ENCODE data around the gene UBAC1. TPM values are rescaled to one million over a fixed set of nuclear protein-coding genes. Genes with fewer than 3 reads are reported as not detected.
A peak's percentile ranks its signal among the peaks of the same experiment; 100 is the strongest.

The UBAC1 gene
- total RNA-seq, 2 experiments from 2014 or later: 28.1 to 29.5 TPM

DNA sequence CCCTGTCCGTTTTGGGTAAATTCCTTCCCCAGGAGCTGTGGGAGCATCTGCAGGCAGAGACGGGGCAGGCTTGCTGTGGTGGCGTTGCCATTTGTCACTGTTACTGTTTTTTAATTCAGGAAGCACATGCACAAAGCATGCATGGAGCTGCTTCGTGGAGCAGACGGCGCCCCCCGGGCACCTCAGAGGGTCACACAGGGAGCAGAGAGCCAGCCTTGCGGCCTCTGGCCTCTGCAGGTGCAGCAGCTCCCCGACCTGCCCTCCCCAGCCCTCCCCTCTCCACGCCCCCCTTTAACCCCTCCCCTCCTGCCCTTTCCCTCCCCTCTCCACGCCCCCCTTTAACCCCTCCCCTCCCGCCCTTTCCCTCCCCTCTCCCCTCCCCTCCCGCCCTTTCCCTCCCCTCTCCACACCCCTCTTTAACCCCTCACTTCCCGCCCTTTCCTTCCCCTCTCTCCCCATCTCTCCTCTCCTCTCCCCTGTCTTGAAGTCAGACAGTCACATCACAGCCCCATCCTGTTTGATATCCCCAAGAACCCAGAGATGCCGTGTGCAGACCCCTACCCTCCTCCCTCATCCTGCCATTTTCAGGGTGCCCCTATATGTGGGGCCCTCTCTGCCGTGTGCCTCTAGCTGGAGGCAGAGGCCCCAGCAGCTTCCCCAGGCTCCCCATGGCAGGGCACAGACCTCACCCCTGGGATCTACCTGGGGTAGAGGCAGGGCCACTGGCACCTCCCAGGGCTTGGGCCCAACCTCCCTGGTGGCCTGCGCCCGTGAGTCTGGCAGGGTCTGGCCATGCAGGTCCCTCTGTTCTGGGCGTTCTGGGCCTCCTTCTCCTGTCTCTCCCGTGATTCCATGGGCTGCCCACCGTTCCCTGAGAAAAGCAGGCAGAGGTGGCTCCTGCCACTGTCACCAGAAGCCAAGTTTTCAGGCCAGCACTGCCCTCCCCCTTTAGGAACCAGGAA is 29.6 kb upstream of the UBAC1 start:
- ChIA-PET CTCF (interaction anchor here (1.1 kb wide), 1 partner anchor 25 kb away, joined by 3 read pairs; no protein-coding TSS in a partner anchor), POLR2A (interaction anchor here (1.3 kb wide), 1 partner anchor 127 kb away, joined by 4 read pairs; no protein-coding TSS in a partner anchor)
- peaks cover 21% of the 10 kb centered on the region for H3K4me1 Mint-ChIP-seq
- H3K27ac Mint-ChIP-seq: no peak overlapping the region
- H3K27me3 Mint-ChIP-seq: no peaks in the 10 kb centered on the region
- H3K9me3 Mint-ChIP-seq: no peaks in the 10 kb centered on the region
- peak; percentile 43 for DNase-seq
- no peak overlapping the region for H3K4me3 Mint-ChIP-seq
- no peaks in the 10 kb centered on the region for H3K36me3 Mint-ChIP-seq (ENCODE audit: low read depth)

DNA sequence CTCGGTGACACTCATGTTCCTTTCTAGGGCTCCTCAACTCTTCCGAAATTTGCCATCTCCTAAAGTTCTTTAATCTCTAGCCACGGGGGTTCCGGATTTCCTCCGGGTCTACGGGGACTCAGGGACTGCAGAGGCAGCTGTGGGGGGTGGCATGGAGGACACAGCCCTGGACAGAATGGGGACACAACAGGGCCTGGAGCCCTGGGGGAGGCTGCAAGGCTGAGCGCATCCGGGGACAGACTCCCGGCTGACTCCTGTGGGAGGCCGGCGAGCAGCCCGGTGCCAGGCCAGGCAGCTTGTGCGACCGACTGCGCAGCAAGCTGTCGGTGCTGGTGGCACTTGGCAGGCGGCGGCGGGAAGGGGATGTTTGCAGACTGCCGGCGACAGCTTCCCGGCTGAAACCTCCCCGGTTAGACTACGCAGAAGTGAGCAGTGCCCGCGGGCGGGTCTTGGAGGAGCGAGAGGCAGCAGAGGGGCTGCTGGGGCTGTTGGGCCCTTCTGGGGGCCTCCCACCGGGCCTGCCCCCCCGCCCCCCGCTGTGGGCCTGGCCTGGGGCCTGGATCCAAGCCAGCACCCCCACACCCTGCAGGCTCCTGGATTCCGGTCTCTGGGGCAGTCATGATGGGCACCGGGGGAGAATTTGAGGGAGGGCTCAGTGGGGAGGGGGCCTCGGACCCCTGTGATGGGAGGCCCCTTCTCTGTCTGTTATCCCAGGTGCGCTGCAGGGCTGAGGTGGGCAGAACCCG is 28.7 kb upstream of the UBAC1 start:
- Mint-ChIP-seq H3K4me3 (no peak overlapping the region), H3K36me3 (ENCODE audit: low read depth) (no peaks in the 10 kb centered on the region), H3K27me3 (no peaks in the 10 kb centered on the region), H3K9me3 (no peaks in the 10 kb centered on the region), H3K4me1 (peaks cover 21% of the 10 kb centered on the region), H3K27ac (no peak overlapping the region)
- no peak for DNase-seq
- POLR2A ChIA-PET: interaction anchor here (1.3 kb wide), 1 partner anchor 128 kb away, joined by 4 read pairs; no protein-coding TSS in a partner anchor
- CTCF ChIA-PET: no interaction called here

DNA sequence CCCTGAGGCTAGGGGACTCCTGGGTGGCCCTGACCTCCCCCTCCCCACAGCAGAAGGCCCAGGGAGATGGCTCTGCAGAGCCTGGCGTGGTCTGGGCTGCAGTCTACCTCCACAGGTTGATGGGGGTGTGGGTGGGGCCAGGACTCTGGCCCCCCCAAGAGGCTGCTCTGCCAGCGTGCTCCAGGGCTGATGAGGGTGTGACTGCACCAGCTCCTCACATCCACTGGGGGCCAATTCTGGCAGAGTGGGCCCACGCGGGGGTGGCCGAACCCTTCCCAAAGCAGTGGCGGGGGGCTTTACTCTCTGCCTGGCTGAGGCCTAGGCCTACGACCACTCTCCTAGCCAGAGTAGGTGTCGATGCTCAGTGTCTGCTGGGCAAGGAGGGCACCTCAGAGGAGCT is 28.0 kb upstream of the UBAC1 start:
- H3K27me3 Mint-ChIP-seq: no peaks in the 10 kb centered on the region
- no peak overlapping the region for H3K27ac Mint-ChIP-seq
- no peaks in the 10 kb centered on the region for H3K36me3 Mint-ChIP-seq (ENCODE audit: low read depth)
- CTCF ChIA-PET: interaction anchor here (1.0 kb wide), 1 partner anchor 135 kb away, joined by 3 read pairs; no protein-coding TSS in a partner anchor
- H3K4me1 Mint-ChIP-seq: peaks cover 20% of the 10 kb centered on the region
- H3K4me3 Mint-ChIP-seq: no peak overlapping the region
- no peaks in the 10 kb centered on the region for H3K9me3 Mint-ChIP-seq
- DNase-seq: no peak
- POLR2A ChIA-PET: no interaction called here

DNA sequence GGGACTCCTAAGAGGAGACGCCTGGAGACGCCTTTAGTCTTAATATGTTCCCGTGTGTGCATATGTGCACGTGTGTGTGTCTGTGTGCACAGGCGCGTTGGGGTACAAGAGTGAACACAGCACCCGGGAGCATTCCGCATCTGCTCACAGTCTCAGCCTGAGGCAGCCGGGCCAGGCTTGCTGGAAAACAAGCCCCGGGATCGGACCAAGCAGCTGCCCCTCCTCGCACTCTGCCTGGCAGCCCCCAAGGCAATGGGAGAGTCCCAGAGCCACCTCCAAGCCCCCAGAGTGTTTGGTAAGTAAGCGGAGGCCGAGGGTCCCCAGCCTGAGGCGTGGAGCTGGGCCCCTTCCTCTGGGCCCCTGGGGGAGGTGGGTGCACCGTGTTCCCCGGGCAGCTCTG is 27.3 kb upstream of the UBAC1 start:
- Mint-ChIP-seq H3K9me3 (no peaks in the 10 kb centered on the region), H3K4me3 (no peak overlapping the region), H3K4me1 (peaks cover 20% of the 10 kb centered on the region), H3K36me3 (ENCODE audit: low read depth) (no peaks in the 10 kb centered on the region), H3K27me3 (no peaks in the 10 kb centered on the region), H3K27ac (no peak overlapping the region)
- ChIA-PET CTCF (interaction anchor here (1.0 kb wide), 1 partner anchor 135 kb away, joined by 3 read pairs; no protein-coding TSS in a partner anchor), POLR2A (no interaction called here)
- no peak for DNase-seq

DNA sequence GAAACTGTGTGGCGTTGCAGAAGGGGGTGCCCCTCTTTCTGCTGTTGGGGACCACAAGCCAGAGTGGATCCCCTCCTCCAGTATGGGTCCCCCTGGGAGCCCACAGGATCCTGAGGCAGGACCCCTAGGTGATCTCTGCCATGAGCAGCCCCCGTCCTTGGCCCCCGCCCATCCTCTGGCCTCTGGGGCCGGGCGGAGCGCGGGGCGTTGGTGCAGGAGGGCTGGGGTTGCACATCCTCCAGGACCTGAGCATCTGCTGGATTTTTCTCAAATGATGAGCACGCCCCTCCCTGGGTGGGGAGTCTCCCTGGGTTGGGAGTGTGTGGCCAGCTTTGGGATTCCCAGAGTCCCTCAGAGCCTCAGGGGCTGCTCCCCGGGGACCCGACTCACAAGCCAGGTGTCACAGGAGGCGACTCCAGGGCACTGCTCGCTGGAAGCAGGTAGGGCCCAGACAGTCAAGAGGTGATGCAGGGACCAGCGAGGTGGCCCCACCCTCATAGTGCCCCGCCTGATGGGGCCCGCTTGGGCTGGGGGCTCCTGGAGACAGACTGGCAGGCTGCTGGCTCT is 26.7 kb upstream of the UBAC1 start:
- H3K36me3 Mint-ChIP-seq (ENCODE audit: low read depth): no peaks in the 10 kb centered on the region
- no peak overlapping the region for H3K4me3 Mint-ChIP-seq
- ChIA-PET CTCF (no interaction called here), POLR2A (no interaction called here)
- no peak overlapping the region for H3K27ac Mint-ChIP-seq
- H3K4me1 Mint-ChIP-seq: peaks cover 20% of the 10 kb centered on the region
- no peak for DNase-seq
- H3K9me3 Mint-ChIP-seq: no peaks in the 10 kb centered on the region
- no peaks in the 10 kb centered on the region for H3K27me3 Mint-ChIP-seq

DNA sequence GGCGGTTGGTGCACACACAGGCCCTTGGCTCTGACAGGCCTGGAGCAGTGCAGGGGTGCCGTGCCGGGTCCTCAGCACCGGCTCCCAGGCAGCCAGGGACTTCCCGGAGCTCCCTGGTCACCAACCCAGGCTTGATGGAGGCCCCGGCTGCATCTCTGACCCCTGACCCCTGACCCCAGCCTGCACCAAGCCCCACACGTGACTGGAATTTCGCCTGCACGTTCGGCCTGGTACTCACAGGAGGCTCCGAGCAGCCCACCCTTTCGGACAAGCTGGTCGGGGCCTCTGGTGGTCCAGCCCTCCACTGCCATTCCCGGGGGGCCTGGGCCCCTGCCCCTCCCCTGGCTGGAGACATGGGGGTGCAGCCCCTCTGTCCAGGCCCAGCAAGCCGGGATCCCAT is 25.4 kb upstream of the UBAC1 start:
- peaks cover 10% of the 10 kb centered on the region for H3K4me1 Mint-ChIP-seq
- no peak overlapping the region for H3K4me3 Mint-ChIP-seq
- H3K27me3 Mint-ChIP-seq: no peaks in the 10 kb centered on the region
- no peak overlapping the region for H3K27ac Mint-ChIP-seq
- CTCF ChIA-PET: no interaction called here
- POLR2A ChIA-PET: no interaction called here
- no peaks in the 10 kb centered on the region for H3K36me3 Mint-ChIP-seq (ENCODE audit: low read depth)
- H3K9me3 Mint-ChIP-seq: no peaks in the 10 kb centered on the region
- DNase-seq: no peak

DNA sequence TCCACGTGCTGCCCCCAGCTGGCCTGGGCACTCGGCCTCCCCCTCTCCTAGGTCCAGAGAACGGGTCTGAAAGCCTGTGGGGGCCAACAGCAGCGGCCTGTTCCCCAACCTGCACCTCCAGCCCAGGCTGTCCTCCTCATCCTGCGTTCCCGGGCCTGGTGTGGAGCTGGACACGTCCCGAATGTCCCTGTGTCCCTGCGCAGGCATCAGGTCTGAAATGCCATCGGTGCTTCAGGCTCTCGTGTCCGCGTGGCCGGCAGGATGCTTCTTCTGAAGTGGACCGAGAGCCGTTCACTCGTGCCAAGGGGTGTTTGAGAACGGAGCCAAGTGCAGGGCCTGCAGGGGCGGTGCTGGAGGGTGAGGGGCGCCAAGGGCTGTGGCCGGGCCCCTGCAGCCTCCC is 24.7 kb upstream of the UBAC1 start:
- no peaks in the 10 kb centered on the region for H3K27me3 Mint-ChIP-seq
- ChIA-PET POLR2A (no interaction called here), CTCF (no interaction called here)
- no peak for DNase-seq
- H3K27ac Mint-ChIP-seq: no peak overlapping the region
- H3K4me3 Mint-ChIP-seq: no peak overlapping the region
- H3K36me3 Mint-ChIP-seq (ENCODE audit: low read depth): no peaks in the 10 kb centered on the region
- H3K4me1 Mint-ChIP-seq: peaks cover 6% of the 10 kb centered on the region
- H3K9me3 Mint-ChIP-seq: no peaks in the 10 kb centered on the region

DNA sequence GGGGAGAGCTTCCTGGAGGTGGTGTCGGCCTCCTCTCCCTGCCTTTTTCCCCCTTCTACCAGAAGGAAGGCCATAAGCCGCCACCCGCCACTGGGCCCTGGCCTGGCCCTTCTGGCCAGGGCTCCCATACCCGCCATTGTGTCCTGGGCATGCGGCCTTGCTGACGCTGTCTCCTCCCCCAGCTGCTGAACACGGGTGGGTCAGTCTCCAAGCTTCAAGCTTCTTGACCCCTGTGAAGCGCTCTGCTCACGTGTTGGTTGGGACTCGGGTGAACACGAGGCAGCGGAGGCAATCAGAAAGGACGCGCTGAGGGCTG is 24.2 kb upstream of the UBAC1 start:
- no peaks in the 10 kb centered on the region for H3K36me3 Mint-ChIP-seq (ENCODE audit: low read depth)
- no peaks in the 10 kb centered on the region for H3K27me3 Mint-ChIP-seq
- POLR2A ChIA-PET: no interaction called here
- CTCF ChIA-PET: no interaction called here
- H3K4me1 Mint-ChIP-seq: peaks cover 4% of the 10 kb centered on the region
- no peaks in the 10 kb centered on the region for H3K9me3 Mint-ChIP-seq
- no peak overlapping the region for H3K4me3 Mint-ChIP-seq
- no peak overlapping the region for H3K27ac Mint-ChIP-seq
- no peak for DNase-seq

DNA sequence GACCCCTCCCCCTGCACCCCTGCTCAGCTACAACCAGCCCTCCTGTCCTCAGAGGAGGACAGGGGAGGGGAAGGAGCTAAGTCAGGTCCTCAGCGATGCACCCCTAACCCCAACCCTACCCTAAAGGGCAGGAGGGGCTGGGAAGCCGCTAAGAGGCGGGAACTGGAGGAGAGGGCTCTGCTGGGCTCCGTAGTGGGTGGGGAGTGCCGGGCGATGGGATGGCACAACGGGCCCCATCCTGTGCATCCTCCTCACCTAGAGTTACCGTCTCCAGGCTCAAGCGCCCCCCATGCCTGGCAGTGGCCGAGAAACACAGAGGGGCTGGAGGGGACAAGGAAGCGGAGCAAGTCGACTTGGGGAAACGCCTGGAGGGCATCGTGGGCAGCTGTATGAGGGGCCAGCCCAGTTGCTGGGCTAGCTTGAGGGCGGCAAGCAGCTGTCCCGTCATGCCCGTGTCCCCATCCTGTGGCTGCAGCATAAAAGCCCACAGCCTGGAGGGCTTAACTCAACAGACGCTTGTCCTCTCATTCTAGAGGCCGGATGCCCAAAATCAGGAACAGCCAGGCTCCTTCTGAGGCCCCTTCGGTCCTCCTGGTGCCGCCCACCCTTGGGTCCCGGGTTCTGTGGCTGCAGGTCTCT is 23.0 kb upstream of the UBAC1 start:
- no peak for DNase-seq
- Mint-ChIP-seq H3K9me3 (no peaks in the 10 kb centered on the region), H3K4me1 (peaks cover 3% of the 10 kb centered on the region), H3K4me3 (no peak overlapping the region), H3K27ac (no peak overlapping the region), H3K27me3 (no peaks in the 10 kb centered on the region), H3K36me3 (ENCODE audit: low read depth) (no peaks in the 10 kb centered on the region)
- ChIA-PET POLR2A (no interaction called here), CTCF (no interaction called here)

DNA sequence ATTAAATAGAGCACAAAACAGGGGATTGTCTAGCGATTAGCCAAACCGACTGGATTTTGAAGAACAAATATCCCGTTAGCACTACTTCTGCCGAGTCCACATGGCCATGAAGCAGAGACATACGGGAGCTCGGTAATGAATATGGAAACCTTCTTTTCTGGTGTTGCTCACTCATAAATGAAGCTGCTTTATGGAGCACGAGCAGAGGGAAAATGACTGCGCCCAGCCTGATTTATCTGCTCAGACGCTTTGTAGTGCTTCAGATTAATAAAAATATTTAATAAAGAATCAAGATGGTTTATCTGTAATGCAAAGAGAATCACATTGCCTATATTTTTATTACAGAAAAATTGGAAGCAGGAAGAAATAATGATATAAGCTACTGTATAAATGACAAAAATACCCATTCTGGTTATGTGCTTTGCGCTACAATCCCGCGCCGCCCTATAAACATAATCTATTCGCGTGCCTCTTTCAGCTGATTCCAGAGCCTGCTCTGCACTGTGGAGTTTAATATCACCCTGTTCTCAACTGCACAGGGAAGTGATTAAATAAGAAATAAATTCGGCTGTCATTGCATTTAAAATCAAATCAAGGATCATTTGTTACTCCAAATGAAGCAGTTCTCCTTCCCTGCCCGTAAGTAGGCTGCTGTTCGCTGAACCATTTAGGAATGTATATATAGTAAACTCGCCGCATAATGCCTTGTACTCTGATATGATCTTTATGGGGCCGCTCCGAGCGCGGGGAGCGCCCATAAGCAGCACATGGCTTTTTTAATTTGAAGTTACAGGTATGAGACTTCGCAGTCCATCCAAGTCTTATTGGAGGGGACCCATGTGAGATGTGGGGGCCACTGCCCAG is 22.3 kb upstream of the UBAC1 start:
- DNase-seq: no peak
- H3K4me1 Mint-ChIP-seq: peaks cover 8% of the 10 kb centered on the region
- no peak overlapping the region for H3K27ac Mint-ChIP-seq
- ChIA-PET CTCF (no interaction called here), POLR2A (no interaction called here)
- no peaks in the 10 kb centered on the region for H3K27me3 Mint-ChIP-seq
- no peaks in the 10 kb centered on the region for H3K36me3 Mint-ChIP-seq (ENCODE audit: low read depth)
- no peaks in the 10 kb centered on the region for H3K9me3 Mint-ChIP-seq
- H3K4me3 Mint-ChIP-seq: no peak overlapping the region

DNA sequence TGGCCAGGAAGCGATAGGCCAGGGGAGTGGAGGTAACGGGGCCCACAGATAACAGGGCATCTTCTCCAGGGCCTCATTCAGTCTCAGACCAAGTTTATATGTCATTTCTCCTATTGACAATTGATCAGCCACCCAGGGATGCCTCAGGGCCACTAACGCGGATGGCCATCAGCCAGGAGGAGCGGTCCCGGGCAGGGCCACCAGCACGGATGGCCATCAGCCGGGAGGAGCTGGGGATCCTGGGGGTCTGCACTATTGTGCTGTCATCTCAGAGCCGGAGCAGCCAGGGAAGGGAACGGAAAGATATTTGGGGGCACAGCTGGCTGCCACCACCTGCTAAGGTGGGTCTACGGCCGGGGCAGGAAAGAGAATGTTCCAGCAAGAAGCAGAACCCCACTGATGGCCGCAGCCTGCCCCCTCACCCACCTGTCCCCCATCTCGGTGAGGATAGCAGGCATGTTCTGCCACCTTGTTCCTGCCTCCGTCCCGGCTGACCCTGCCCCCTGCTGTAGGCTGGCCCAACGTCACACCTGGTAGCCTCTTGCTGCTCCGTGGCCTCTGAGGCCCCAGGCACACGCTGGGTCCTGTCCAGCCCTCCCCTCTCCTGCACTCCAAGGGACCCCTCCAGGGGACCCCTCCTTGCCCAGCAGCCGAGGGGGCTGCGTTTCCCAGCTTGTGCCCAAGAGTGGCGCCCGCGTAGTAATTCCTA is 21.5 kb upstream of the UBAC1 start:
- Mint-ChIP-seq H3K36me3 (ENCODE audit: low read depth) (no peaks in the 10 kb centered on the region), H3K4me1 (peaks cover 8% of the 10 kb centered on the region), H3K9me3 (no peaks in the 10 kb centered on the region), H3K4me3 (no peak overlapping the region), H3K27ac (no peak overlapping the region), H3K27me3 (no peaks in the 10 kb centered on the region)
- CTCF ChIA-PET: no interaction called here
- DNase-seq: no peak
- POLR2A ChIA-PET: no interaction called here

DNA sequence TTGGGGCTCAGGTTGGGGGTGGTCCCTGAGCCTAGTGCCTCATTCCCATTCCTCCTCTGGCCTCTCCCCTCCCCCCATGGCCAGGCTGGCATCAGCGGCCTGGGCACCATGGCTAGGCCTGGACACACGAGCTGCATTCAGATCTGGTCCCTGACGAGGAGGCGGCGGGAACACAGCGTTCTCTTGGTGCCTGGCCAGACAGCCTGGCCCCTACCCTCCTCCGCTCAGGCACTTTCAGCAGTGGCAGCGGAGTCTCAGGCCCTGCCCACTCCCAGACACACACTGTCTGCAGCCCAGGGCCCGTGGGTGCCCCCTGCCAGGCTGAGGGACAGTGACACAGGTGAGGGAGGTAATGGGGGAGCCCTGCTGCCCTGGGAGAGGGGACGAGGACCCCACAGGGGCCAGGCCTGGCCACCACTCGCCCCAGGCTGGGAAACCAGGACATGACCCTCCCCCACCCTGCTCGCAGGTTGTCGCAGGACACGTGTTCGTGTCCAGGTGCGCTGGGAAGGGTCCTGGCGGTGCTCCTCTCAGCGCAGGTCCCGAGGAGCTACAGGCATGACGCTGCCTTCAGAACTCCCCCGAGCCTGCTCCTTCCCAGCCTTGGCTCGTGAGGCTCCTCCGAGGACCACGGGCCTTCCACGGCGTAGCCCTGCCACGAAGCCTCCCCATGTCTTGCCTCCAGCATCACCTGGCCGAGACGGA is 19.9 kb upstream of the UBAC1 start:
- POLR2A ChIA-PET: no interaction called here
- Mint-ChIP-seq H3K36me3 (ENCODE audit: low read depth) (no peaks in the 10 kb centered on the region), H3K27ac (no peak overlapping the region), H3K9me3 (no peaks in the 10 kb centered on the region), H3K4me1 (peaks cover 8% of the 10 kb centered on the region), H3K27me3 (no peaks in the 10 kb centered on the region), H3K4me3 (no peak overlapping the region)
- no peak for DNase-seq
- CTCF ChIA-PET: no interaction called here

All from activated CD4-positive, alpha-beta memory T cell treated with anti-CD3 and anti-CD28 coated beads, Interleukin-2, amount 10 ng/mL, durations not matched to agents 7 days and 5 days (primary cell).